Measurements from ENCODE around the gene SMIM30. TPM values are rescaled to one million over a fixed set of nuclear protein-coding genes. Genes with fewer than 3 reads are reported as not detected.

Gene SMIM30
- total RNA-seq, 2 experiments from 2014 or later = 43.3 to 55.1 TPM

DNA sequence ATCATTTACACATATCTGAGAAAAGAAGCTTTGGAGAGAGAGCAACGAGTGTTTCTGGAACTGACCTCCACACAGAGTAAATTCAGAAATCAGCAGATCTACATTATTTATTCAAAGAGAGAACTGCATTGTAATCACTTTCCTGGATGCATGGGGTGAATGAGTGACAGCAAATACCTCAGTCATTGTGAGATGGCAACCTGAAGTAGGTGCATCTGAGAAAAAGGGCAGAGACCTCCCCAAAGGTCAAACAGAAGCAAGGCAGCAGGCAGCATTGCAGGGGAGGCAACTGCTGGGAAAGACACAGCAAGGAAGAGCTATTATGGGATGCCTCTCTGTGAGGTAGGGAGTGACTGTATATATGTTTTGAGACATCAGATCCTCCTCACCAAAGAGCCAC is 26.5 kb upstream of the SMIM30 start:
- no TSS peak for BruUV-seq (replicated peaks)

DNA sequence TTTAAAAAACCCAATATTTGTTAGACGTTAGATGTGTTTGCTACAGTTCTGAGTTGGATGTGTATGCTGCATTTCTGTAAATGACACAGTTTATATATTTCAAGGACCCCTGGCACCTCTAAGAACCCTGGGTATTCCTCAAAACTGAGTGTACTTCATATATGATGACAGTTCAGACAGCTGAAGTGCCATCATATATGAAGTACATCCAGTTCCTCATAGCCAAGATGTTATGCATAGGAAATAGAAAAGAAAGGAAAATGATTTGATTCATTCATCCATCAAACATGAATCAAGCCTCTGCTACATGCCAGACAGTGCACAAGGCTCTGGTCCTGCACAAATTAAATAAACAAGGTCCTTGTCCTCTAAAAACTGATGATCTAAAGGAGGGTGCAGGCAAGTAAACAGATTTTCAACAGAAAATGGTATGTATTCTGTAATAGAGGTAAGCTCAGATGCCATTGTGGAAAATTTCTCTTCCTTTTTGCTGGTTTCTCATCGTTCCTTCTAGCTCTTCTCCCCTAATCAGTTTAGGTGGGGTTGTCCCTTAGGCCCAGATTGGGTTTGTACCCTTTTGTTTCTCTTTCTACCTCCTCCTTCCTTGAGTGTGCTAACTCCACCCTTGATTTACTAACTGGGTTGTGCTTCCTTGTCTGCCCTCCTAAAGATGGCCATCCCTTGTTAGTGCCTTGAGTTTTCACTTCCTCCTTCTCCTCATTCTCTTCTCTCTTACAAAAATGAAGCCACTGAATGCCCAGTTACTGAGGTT is 25.3 kb upstream of the SMIM30 start:
- peak overlapping the region; percentile 69 for H3K4me2 ChIP-seq (ENCODE audit: low read length)
- TF ChIP-seq, protein P1, sequence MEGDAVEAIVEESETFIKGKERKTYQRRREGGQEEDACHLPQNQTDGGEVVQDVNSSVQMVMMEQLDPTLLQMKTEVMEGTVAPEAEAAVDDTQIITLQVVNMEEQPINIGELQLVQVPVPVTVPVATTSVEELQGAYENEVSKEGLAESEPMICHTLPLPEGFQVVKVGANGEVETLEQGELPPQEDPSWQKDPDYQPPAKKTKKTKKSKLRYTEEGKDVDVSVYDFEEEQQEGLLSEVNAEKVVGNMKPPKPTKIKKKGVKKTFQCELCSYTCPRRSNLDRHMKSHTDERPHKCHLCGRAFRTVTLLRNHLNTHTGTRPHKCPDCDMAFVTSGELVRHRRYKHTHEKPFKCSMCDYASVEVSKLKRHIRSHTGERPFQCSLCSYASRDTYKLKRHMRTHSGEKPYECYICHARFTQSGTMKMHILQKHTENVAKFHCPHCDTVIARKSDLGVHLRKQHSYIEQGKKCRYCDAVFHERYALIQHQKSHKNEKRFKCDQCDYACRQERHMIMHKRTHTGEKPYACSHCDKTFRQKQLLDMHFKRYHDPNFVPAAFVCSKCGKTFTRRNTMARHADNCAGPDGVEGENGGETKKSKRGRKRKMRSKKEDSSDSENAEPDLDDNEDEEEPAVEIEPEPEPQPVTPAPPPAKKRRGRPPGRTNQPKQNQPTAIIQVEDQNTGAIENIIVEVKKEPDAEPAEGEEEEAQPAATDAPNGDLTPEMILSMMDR (conservative IDR thresholded peaks at IDR 0.05; ENCODE audit: low read length) = no peak
- no peaks in the 10 kb centered on the region for H3K9me3 ChIP-seq (ENCODE audit: low read length)
- no peaks in the 10 kb centered on the region for H3K79me2 ChIP-seq (ENCODE audit: insufficient read depth, low read depth, low read length)
- H3K36me3 ChIP-seq (ENCODE audit: insufficient read depth, low read length) = no peaks in the 10 kb centered on the region
- DNase-seq (ENCODE audit: low spot score) = peak; percentile 53
- peak overlapping the region; percentile 46 for H3K4me3 ChIP-seq (ENCODE audit: low read depth, low read length, poor library complexity, severe bottlenecking)
- ChIA-PET CTCF (ENCODE audit: unreplicated experiment) (interaction anchor here (1.0 kb wide), 1 partner anchor 9 kb away, joined by 3 read pairs; no protein-coding TSS in a partner anchor), POLR2A (interaction anchor here (0.6 to 4.9 kb wide), 10 partner anchors 11 to 732 kb away, joined by 3 to 47 read pairs (median 6); partner anchors contain the start of gene SMIM30)
- no TSS peak for BruUV-seq (replicated peaks)
- no peaks in the 10 kb centered on the region for H4K20me1 ChIP-seq (ENCODE audit: insufficient read depth, low read length)
- peaks cover 53% of the 10 kb centered on the region for H3K4me1 ChIP-seq (ENCODE audit: insufficient read depth, low read length, poor library complexity, severe bottlenecking)
- peak overlapping the region; percentile 95 for H3K27ac ChIP-seq (ENCODE audit: low read depth, low read length, poor library complexity, severe bottlenecking)
- peak overlapping the region; percentile 98 for H2AFZ ChIP-seq (ENCODE audit: low read length)
- H3K9me2 ChIP-seq (ENCODE audit: insufficient read depth, low read length) = no peaks in the 10 kb centered on the region
- intact Hi-C loops (cut with micrococcal nuclease; ENCODE audit: unreplicated experiment) = loop anchor here (2.0 to 10.0 kb wide), 3 partner anchors 156 to 689 kb away; partner anchors contain the start of gene IFRD1

More for the DNA sequence above, 26.5 kb upstream of the SMIM30 start:
- DNase-seq (ENCODE audit: low spot score) = no peak
- intact Hi-C loops (cut with micrococcal nuclease; ENCODE audit: unreplicated experiment) = loop anchor here (5.0 to 10.0 kb wide), 2 partner anchors 158 to 690 kb away; partner anchors contain the start of gene IFRD1
- no peaks in the 10 kb centered on the region for H3K79me2 ChIP-seq (ENCODE audit: insufficient read depth, low read depth, low read length)
- no peaks in the 10 kb centered on the region for H3K9me2 ChIP-seq (ENCODE audit: insufficient read depth, low read length)
- POLR2A ChIA-PET = interaction anchor here (0.6 to 4.9 kb wide), 8 partner anchors 8 to 995 kb away, joined by 3 to 47 read pairs (median 4); a partner anchor contains a TSS
- H3K4me2 ChIP-seq (ENCODE audit: low read length) = no peak overlapping the region
- H3K4me1 ChIP-seq (ENCODE audit: insufficient read depth, low read length, poor library complexity, severe bottlenecking) = peaks cover 53% of the 10 kb centered on the region
- H3K4me3 ChIP-seq (ENCODE audit: low read depth, low read length, poor library complexity, severe bottlenecking) = no peak overlapping the region
- no peaks in the 10 kb centered on the region for H3K36me3 ChIP-seq (ENCODE audit: insufficient read depth, low read length)
- no peaks in the 10 kb centered on the region for H3K9me3 ChIP-seq (ENCODE audit: low read length)
- H2AFZ ChIP-seq (ENCODE audit: low read length) = peak overlapping the region; percentile 98
- H3K27ac ChIP-seq (ENCODE audit: low read depth, low read length, poor library complexity, severe bottlenecking) = peak overlapping the region; percentile 14
- no peaks in the 10 kb centered on the region for H4K20me1 ChIP-seq (ENCODE audit: insufficient read depth, low read length)
- CTCF ChIA-PET (ENCODE audit: unreplicated experiment) = no interaction called here
- no peak for TF ChIP-seq EZH2phosphoT487 (IDR thresholded peaks at IDR 0.05; ENCODE audit: borderline replicate concordance, low read depth, low read length)
- TF ChIP-seq, protein P1 (conservative IDR thresholded peaks at IDR 0.05; ENCODE audit: low read length) = no peak
